Gastroesophageal sphincter (tissue), 4 donors: ENCODE results near the gene MESD. TPM values are rescaled to one million over a fixed set of nuclear protein-coding genes. Genes with fewer than 3 reads are reported as not detected.

Experiments
- ATAC-seq: fragments of 150-250 bp; one replicate; pipeline ENCODE4 v1.9.1; 2016; ENCODE audit warnings: mild to moderate bottlenecking, moderate library complexity
- H3K27ac ChIP-seq, 4 donors: fragments of 200-600 bp; sonication (generic) in 3 of 4; 1 replicate in 3 of 4; 2 replicates in 1 of 4; pipeline ENCODE4 v1.5.1; 2016 to 2019
- H3K27me3 ChIP-seq: fragments of 200-600 bp; sonication (generic); one replicate; pipeline ENCODE4 v1.5.1; 2019
- H3K36me3 ChIP-seq, 2 donors: fragments of 200-600 bp; sonication (generic); one replicate each; pipeline ENCODE4 v1.5.1; 2019; ENCODE audit warnings: control low read depth in 1 of 2
- H3K4me1 ChIP-seq, 3 donors: fragments of 200-600 bp; sonication (generic); 1 replicate in 2 of 3; 2 replicates in 1 of 3; pipeline ENCODE4 v1.5.1; 2016 to 2019; ENCODE audit warnings: control low read depth in 2 of 3
- H3K4me3 ChIP-seq, 2 donors: fragments of 200-600 bp; sonication (generic); one replicate each; pipeline ENCODE4 v1.5.1; 2019; ENCODE audit warnings: mild to moderate bottlenecking in 1 of 2, moderate library complexity in 1 of 2
- H3K9me3 ChIP-seq, 3 donors: fragments of 200-600 bp; sonication (generic); one replicate each; pipeline ENCODE4 v1.5.1; 2017 to 2019; ENCODE audit warnings: control low read depth in 2 of 3
- EP300 ChIP-seq: sonication (generic); formaldehyde crosslinking; IDR thresholded peaks from one replicate; pipeline ENCODE4 v1.6.1; 2017; ENCODE audit warnings: antibody characterized with exemption, mild to moderate bottlenecking
- POLR2A ChIP-seq, 2 donors: fragments of 450-650 bp; IDR thresholded peaks; one replicate each; pipeline ENCODE4 v1.6.1; 2017; ENCODE audit warnings: antibody characterized with exemption in 2 of 2, mild to moderate bottlenecking in 2 of 2, moderate library complexity in 1 of 2
- POLR2AphosphoS5 ChIP-seq: sonication (generic); formaldehyde crosslinking; IDR thresholded peaks from one replicate; pipeline ENCODE4 v1.6.1; 2017; ENCODE audit warnings: antibody characterized with exemption
- WGBS, 2 donors: methylation state at CpG; one replicate each; pipeline ENCODE4 v1.1.5; 2018; ENCODE audit warnings: low coverage in 1 of 2; 5-methylcytosine and 5-hydroxymethylcytosine counted together
- total RNA-seq, 4 donors: library from RNA; depleted of rRNA; stranded (reverse); fragments of >200 nt; gene quantifications; one replicate each; pipeline ENCODE4 v1.1.0, GENCODE V29; 2016
- TF ChIP-seq, protein P1 (sequence below), 4 experiments: fragments of 200-600 bp in 2 of 4; fragments of 450-650 bp in 2 of 4; sonication (generic) in 1 of 4; IDR thresholded peaks; one replicate each; pipeline ENCODE4 v1.5.1; 2017 to 2019; ENCODE audit warnings: antibody characterized with exemption in 4 of 4, mild to moderate bottlenecking in 2 of 4, moderate library complexity in 2 of 4

MESD gene
- total RNA-seq, 4 donors from 2014 or later: 16.2 to 26.9 (median 20.1) TPM

GRCh38 chr15:80932513-80932815 is 57.2 kb downstream of the MESD start:
- TF ChIP-seq POLR2A (IDR thresholded peaks at IDR 0.05): no peak
- no peak for TF ChIP-seq EP300
- no peak for TF ChIP-seq POLR2AphosphoS5
- TF ChIP-seq, protein P1, sequence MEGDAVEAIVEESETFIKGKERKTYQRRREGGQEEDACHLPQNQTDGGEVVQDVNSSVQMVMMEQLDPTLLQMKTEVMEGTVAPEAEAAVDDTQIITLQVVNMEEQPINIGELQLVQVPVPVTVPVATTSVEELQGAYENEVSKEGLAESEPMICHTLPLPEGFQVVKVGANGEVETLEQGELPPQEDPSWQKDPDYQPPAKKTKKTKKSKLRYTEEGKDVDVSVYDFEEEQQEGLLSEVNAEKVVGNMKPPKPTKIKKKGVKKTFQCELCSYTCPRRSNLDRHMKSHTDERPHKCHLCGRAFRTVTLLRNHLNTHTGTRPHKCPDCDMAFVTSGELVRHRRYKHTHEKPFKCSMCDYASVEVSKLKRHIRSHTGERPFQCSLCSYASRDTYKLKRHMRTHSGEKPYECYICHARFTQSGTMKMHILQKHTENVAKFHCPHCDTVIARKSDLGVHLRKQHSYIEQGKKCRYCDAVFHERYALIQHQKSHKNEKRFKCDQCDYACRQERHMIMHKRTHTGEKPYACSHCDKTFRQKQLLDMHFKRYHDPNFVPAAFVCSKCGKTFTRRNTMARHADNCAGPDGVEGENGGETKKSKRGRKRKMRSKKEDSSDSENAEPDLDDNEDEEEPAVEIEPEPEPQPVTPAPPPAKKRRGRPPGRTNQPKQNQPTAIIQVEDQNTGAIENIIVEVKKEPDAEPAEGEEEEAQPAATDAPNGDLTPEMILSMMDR (IDR thresholded peaks at IDR 0.05): no peak
- H3K4me1 ChIP-seq: peaks cover 0 to 26% (median 9%) of the 10 kb centered on the region in 3 donors
- H3K27me3 ChIP-seq: no peaks in the 10 kb centered on the region
- peaks cover 0 to 9% of the 10 kb centered on the region in 2 donors for H3K36me3 ChIP-seq
- H3K4me3 ChIP-seq: no peak overlapping the region
- peak overlapping the region in 3 of 4 donors; percentile 27 to 77 (median 65) for H3K27ac ChIP-seq
- H3K9me3 ChIP-seq: no peaks in the 10 kb centered on the region
- 23 to 32% methylated on average over 3 to 4 of the region's 5 CpGs for WGBS, 2 donors
- ATAC-seq: peak; percentile 20

DNA sequence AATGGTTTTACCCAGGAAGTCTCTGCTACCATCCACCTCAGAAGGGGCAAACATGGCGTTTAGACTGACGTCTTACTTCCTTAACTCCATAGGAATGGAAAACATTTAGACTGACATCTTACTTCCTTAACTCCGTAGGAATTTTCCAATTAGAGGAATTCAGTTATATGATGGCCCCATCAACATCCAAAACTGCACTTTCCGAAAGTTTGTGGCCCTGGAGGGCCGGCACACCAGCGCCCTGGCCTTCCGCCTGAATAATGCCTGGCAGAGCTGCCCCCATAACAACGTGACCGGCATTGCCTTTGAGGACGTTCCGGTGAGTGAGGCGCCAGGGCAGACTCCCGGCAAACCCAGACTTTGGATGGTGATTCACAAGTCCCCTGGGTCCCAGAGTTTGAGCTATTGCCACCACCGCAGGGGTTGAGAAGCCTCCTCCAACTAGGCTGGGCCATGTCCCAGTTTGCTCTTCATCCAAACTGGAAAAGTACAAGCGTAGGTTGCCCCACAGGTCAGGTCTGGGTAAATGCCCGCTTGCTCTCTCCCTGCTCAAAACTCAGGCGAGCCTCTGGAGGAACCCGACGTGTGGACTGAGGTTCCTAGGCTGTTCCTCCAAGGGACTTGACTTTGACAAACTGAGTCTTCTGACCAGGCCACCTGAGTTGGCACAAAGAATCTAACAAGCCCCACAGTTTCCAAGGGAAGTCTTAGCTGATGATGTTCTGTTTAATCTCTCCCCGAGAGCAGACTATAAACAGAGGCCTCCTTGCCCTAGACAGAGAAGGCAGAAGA is 57.7 kb downstream of the MESD start:
- no peaks in the 10 kb centered on the region for H3K9me3 ChIP-seq
- peaks cover 0 to 6% of the 10 kb centered on the region in 2 donors for H3K36me3 ChIP-seq
- H3K27ac ChIP-seq: peak overlapping the region in 3 of 4 donors; percentile 27 to 77 (median 65)
- no peak overlapping the region for H3K4me3 ChIP-seq
- ATAC-seq: peak; percentile 23
- TF ChIP-seq POLR2AphosphoS5 (peak; percentile 45), POLR2A (IDR thresholded peaks at IDR 0.05) (no peak), EP300 (no peak)
- TF ChIP-seq, protein P1 (IDR thresholded peaks at IDR 0.05): no peak
- peaks cover 0 to 26% (median 9%) of the 10 kb centered on the region in 3 donors for H3K4me1 ChIP-seq
- 33 to 85% methylated on average over 4 to 11 of the region's 20 CpGs for WGBS, 2 donors
- H3K27me3 ChIP-seq: no peaks in the 10 kb centered on the region

- 68 to 87% methylated on average over 2 of the region's 2 CpGs for WGBS, 2 donors
- no peaks in the 10 kb centered on the region for H3K36me3 ChIP-seq
- peaks cover 0 to 26% (median 9%) of the 10 kb centered on the region in 3 donors for H3K4me1 ChIP-seq
- no peak for ATAC-seq
- no peaks in the 10 kb centered on the region for H3K27me3 ChIP-seq
- no peaks in the 10 kb centered on the region for H3K9me3 ChIP-seq
- H3K4me3 ChIP-seq: no peak overlapping the region
- H3K27ac ChIP-seq: no peak overlapping the region
- TF ChIP-seq POLR2AphosphoS5 (no peak), EP300 (no peak), POLR2A (IDR thresholded peaks at IDR 0.05) (no peak)
- TF ChIP-seq, protein P1 (IDR thresholded peaks at IDR 0.05): no peak
Measured at GRCh38 chr15:80931191-80931590, 58.4 kb downstream of the MESD start.

- 72 to 85% methylated on average over 4 of the region's 4 CpGs for WGBS, 2 donors
- TF ChIP-seq POLR2A (IDR thresholded peaks at IDR 0.05) (no peak), EP300 (no peak), POLR2AphosphoS5 (no peak)
- TF ChIP-seq, protein P1 (IDR thresholded peaks at IDR 0.05): no peak
- ATAC-seq: no peak
Measured at GRCh38 chr15:80929689-80930088, 59.9 kb downstream of the MESD start.

GRCh38 chr15:80929225-80929624 is 60.4 kb downstream of the MESD start:
- H3K27me3 ChIP-seq: no peaks in the 10 kb centered on the region
- no peak for ATAC-seq
- H3K4me3 ChIP-seq: no peak overlapping the region
- H3K4me1 ChIP-seq: peaks cover 0 to 21% (median 9%) of the 10 kb centered on the region in 3 donors
- no peak for TF ChIP-seq EP300
- H3K27ac ChIP-seq: no peak overlapping the region
- H3K9me3 ChIP-seq: no peaks in the 10 kb centered on the region
- WGBS, 2 donors: 90% methylated on average over 2 of the region's 4 CpGs; no CpG with 5 or more reads in 1 of the 2 donors
- H3K36me3 ChIP-seq: peaks cover 0 to 5% of the 10 kb centered on the region in 2 donors

More at GRCh38 chr15:80929689-80930088, 59.9 kb downstream of the MESD start:
- peaks cover 0 to 5% of the 10 kb centered on the region in 2 donors for H3K36me3 ChIP-seq
- no peak overlapping the region for H3K4me3 ChIP-seq
- H3K27me3 ChIP-seq: no peaks in the 10 kb centered on the region
- no peak overlapping the region for H3K27ac ChIP-seq
- peaks cover 0 to 21% (median 9%) of the 10 kb centered on the region in 3 donors for H3K4me1 ChIP-seq
- no peaks in the 10 kb centered on the region for H3K9me3 ChIP-seq
